ENCODE measurements around the gene MINDY2. TPM values are rescaled to one million over a fixed set of nuclear protein-coding genes. Genes with fewer than 3 reads are reported as not detected.
"Not testable (repeated sequence)": the region's sequence is repeated elsewhere in the genome, so short reads cannot be mapped to it uniquely, and the experiment has no call there.

MINDY2 gene
- total RNA-seq, 1 experiment from 2014 or later = 4.7 TPM

DNA sequence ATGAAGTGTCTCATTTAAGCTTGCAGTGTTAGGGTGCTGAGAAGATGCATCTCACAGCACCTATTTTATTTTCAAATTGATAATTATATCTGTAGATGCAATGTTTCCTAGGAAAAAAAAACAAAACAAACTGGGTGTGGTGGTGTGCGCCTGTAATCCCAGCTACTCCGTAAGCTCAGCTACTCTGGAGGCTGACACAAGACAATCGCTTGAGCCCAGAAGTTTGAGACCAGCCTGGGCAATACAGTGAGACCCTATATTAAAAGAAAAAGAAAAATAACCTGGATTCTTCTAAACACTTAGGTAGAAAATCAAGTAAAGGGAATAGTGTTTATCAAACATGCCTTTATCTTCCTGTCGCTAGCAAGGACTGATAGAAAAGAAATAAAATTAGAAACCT, 1.9 kb downstream of the MINDY2 start:
- Histone ChIP-seq H3K4me3 (peak overlapping the region; percentile 93), H3K36me3 (no peaks in the 10 kb centered on the region), H3K27me3 (no peaks in the 10 kb centered on the region), H3K9me3 (no peaks in the 10 kb centered on the region)
- no peak for DNase-seq

- H3K9me3 ChIP-seq = no peaks in the 10 kb centered on the region
- no peaks in the 10 kb centered on the region for H3K27me3 ChIP-seq
- no peaks in the 10 kb centered on the region; the same call in 1 of the 2 replicates for H3K36me3 ChIP-seq
- DNase-seq = no peak
- H3K4me3 ChIP-seq = no peak overlapping the region
Measured at GRCh38 chr15:58775402-58775801, 4.3 kb downstream of the MINDY2 start.

DNA sequence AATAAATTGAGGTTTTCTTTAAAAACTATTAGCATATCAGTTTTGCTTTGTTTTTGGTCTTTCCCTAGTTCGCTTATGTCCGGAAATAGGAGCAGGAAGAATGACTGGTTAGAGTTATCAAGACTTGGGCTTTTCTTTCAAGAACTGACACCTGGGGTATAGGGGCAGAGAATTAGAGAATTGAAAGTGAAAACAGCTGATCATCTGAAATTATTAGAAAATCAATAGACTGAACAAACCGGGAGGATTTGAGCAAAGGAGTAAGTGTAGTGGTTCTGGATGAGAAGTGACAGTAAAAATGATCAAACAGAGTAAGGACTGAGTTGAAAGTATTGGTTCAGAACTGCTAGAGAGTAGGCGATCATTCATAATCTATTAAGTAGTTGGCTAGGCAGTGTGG, 6.0 kb downstream of the MINDY2 start:
- Histone ChIP-seq H3K27me3 (no peaks in the 10 kb centered on the region), H3K36me3 (no peaks in the 10 kb centered on the region; the same call in 1 of the 2 replicates), H3K9me3 (no peaks in the 10 kb centered on the region), H3K4me3 (no peak overlapping the region)
- DNase-seq = no peak

GRCh38 chr15:58779554-58779953, 8.5 kb downstream of the MINDY2 start:
- Histone ChIP-seq H3K9me3 (no peaks in the 10 kb centered on the region), H3K4me3 (no peak overlapping the region), H3K36me3 (no peaks in the 10 kb centered on the region; the same call in 1 of the 2 replicates), H3K27me3 (no peaks in the 10 kb centered on the region)
- no peak for DNase-seq

DNA sequence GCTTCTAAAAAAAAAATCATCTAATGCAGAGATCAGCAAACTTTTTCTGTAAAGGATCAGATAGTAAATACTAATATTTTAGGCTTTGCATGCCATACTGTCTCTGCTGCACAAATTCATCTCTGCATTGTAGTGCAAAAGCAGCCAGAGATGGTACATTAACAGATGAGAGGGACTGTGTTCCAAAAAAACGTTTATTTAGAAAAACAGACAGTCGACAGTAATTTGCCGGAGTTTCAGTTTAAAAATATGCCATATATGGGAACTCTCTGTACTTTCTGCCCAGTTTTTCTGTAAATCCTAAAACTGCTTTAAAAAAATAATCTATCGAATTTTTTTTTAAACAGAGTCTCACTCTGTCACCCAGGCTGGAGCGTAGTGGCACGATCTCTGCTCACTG, 14.3 kb downstream of the MINDY2 start:
- Histone ChIP-seq H3K36me3 (no peaks in the 10 kb centered on the region), H3K4me3 (no peak overlapping the region), H3K27me3 (no peaks in the 10 kb centered on the region), H3K9me3 (no peaks in the 10 kb centered on the region)
- no peak for DNase-seq

DNA sequence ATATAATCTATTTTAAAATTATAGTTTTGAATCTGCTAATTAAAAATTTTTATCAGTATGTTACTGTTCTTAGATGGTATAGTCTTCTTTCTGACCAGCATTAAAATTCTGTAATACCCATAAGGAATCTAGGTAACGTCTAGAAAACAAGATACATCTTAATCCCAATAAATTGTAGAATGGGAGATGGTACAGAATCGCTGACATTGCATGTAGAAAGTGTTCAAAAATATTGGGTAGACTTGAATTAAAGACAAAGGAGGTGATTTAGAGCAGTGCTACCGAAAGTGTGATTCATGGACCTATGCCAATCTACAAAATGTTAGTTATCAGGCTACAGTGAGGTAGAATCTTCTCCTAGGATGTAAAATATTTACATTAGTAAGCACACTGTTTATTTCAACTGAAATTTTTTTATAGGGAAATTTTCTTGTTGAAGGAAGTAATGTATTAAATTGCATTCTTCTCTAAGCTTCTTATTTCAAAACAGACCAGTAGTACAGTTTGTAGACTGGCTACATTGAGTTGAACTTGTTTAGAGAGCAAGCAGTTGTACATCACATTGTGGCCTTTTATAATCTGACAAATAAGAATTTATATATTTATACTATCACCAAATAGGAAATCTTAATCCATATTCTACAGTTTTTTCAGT, 17.1 kb downstream of the MINDY2 start:
- Histone ChIP-seq H3K4me3 (no peak overlapping the region), H3K27me3 (no peaks in the 10 kb centered on the region), H3K36me3 (no peaks in the 10 kb centered on the region), H3K9me3 (no peaks in the 10 kb centered on the region)
- DNase-seq = no peak

DNA sequence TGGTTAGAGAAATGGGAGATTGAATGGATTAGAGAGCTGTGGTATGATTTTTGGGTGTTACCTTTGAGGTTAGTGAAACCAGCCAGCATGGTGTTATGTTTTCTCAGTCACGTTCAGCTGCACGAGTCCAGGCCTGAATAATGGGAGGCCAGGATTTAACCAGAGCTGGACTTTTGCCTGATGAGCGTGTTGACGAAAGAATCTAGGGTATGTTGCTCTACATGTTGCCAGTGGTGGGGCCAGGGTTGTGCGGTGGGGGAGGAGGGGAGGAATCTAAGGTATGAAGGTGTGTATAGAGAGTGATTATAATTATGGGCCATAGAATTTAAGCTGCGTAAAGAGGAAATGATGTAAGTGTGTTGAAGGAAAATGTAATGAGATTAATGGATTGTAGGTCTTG, 22.8 kb downstream of the MINDY2 start:
- Histone ChIP-seq H3K9me3 (no peaks in the 10 kb centered on the region), H3K4me3 (no peak overlapping the region), H3K36me3 (no peaks in the 10 kb centered on the region), H3K27me3 (no peaks in the 10 kb centered on the region)
- DNase-seq = no peak

DNA sequence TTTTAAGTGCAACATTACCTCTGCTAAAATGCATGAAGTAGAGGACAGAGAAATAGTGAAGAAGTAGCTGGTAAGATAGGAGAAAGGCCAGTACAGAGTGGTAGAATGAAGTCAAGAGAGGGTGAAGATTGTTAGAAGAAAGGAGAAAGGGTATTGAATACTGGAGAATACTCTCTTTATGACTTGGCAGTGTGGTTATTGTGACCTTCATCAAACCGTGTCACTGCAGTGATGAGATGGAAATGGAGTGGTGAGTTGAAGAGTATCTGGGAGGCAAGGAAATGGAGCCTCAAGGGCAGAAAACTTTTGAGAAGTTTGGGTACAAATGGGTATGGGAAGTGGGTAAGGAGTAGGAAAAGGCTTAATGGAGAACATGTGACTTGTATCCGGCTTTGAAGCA, 24.7 kb downstream of the MINDY2 start:
- DNase-seq = no peak

DNA sequence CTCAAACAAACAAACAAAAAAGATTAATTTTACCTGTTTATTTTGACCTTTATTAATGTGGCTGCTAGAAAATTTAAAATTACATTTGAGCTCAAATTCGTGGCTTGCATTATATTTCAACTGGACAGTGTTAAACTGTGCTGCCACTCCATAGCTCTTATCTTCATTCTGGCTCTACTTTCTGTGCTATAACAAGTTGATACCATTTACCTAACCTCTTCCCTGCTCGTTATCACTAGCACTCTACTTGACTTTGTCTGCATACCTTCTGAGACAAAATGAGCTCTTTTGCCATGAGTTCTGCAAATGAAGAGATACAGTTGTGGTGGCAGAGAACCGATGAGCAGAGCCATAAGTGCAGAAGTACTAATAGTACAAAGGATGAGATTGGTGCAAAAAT, 26.4 kb downstream of the MINDY2 start:
- no peaks in the 10 kb centered on the region for H3K36me3 ChIP-seq
- no peaks in the 10 kb centered on the region for H3K27me3 ChIP-seq
- no peak overlapping the region for H3K4me3 ChIP-seq
- DNase-seq = no peak
- no peaks in the 10 kb centered on the region for H3K9me3 ChIP-seq

More for the DNA sequence above, 24.7 kb downstream of the MINDY2 start:
- Histone ChIP-seq H3K36me3 (no peaks in the 10 kb centered on the region), H3K4me3 (no peak overlapping the region), H3K9me3 (no peaks in the 10 kb centered on the region), H3K27me3 (no peaks in the 10 kb centered on the region)

- no peaks in the 10 kb centered on the region for H3K9me3 ChIP-seq
- H3K4me3 ChIP-seq = no peak overlapping the region
- DNase-seq = no peak
- H3K36me3 ChIP-seq = no peaks in the 10 kb centered on the region
- no peaks in the 10 kb centered on the region for H3K27me3 ChIP-seq
Measured at GRCh38 chr15:58805095-58805494, 34.0 kb downstream of the MINDY2 start.

DNA sequence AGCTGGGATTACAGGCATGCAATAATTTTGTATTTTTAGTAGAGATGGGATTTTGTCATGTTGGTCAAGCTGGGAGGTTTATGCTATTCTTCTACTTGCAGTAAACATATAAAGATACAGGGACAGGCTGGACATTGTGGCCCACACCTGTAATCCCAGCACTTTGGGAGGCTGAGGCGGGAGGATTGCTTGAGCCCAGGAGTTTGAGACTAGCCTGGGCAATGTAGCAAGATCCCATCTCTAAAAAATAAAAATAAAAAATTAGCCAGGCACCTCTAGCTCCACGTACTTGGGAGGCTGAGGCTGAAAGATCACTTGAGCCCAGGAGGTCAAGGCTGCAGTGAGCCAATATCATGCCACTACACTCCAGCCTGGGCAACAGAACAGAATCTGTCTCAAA, 52.2 kb downstream of the MINDY2 start:
- DNase-seq, H3K27me3 ChIP-seq, H3K36me3 ChIP-seq, H3K9me3 ChIP-seq, H3K4me3 ChIP-seq: not testable (repeated sequence)

- H3K9me3 ChIP-seq = no peaks in the 10 kb centered on the region
- no peak for DNase-seq
- H3K4me3 ChIP-seq = no peak overlapping the region
- H3K36me3 ChIP-seq = peaks cover 4% of the 10 kb centered on the region; the same call in 1 of the 2 replicates
- no peaks in the 10 kb centered on the region for H3K27me3 ChIP-seq
Measured at GRCh38 chr15:58830556-58830955, 59.5 kb downstream of the MINDY2 start.

DNA sequence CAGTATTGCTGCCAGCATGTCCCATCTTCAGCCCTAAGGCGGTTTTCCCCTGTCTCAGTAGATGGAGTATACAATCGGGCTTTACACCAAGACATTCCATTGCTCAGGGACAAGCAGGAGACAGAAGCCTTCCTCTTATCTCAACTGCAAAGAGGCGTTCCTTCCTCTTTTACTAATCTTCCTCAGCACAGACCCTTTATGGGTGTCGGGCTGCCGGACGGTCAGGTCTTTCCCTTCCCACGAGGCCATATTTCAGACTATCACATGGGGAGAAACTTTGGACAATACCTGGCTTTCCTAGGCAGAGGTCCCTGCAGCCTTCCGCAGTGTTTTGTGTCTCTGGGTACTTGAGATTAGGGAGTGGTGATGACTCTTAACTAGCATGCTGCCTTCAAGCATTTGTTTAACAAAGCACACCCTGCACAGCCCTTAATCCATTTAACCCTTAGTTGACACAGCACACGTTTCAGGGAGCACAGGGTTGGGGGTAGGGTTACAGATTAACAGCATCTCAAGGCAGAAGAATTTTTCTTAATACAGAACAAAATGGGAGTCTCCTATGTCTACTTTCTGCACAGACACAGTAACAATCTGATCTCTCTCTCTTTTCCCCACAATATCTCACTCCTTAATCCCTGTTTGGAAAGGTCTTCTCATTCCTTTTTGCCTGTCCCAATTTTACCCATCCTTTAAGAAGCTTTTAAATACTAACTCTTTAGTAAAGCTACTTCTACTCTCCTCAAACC, 62.8 kb downstream of the MINDY2 start:
- not testable (repeated sequence) for DNase-seq, H3K4me3 ChIP-seq, H3K27me3 ChIP-seq, H3K36me3 ChIP-seq, H3K9me3 ChIP-seq

GRCh38 chr15:58839485-58839884, 68.4 kb downstream of the MINDY2 start:
- no peaks in the 10 kb centered on the region for H3K27me3 ChIP-seq
- DNase-seq = no peak
- peaks cover 3% of the 10 kb centered on the region; the same call in 1 of the 2 replicates for H3K36me3 ChIP-seq

GRCh38 chr15:58840048-58840447, 68.9 kb downstream of the MINDY2 start:
- no peak for DNase-seq
- Histone ChIP-seq H3K27me3 (no peaks in the 10 kb centered on the region), H3K36me3 (no peaks in the 10 kb centered on the region), H3K4me3 (no peak overlapping the region), H3K9me3 (no peaks in the 10 kb centered on the region)

More at GRCh38 chr15:58839485-58839884, 68.4 kb downstream of the MINDY2 start:
- H3K4me3 ChIP-seq = no peak overlapping the region
- no peaks in the 10 kb centered on the region for H3K9me3 ChIP-seq

DNA sequence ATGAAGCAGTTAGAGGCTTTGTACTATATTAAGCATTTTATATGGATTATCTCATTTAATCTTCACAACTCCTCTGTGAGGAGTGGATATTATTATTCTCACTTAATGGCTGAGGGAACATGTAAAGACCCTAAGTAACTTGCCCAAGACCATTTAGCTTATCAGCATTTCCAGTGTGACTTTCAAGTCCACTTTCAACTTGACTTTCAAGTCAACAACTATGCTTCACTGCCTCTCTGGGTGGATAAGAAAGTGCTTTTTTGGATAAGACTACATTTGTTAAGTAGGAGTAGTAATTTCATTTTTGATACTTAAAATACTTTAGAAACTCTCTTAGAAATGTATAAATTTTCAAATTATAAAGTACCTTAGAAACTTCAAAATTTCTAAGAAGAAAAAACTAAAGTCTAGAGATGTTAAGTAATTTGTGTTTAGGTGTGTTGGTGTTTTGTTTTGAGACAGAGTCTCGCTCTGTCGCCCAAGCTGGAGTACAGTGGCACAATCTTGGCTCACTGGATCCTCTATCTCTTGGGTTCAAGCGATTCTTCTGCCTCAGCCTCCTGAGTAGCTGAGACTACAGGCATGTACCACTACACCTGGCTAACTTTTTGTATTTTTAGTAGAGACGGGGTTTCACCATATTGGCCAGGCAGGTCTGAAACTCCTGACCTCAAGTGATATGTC, 71.8 kb downstream of the MINDY2 start:
- Histone ChIP-seq H3K36me3 (peaks cover 6% of the 10 kb centered on the region), H3K27me3 (no peaks in the 10 kb centered on the region), H3K4me3 (no peak overlapping the region), H3K9me3 (no peaks in the 10 kb centered on the region)
- DNase-seq = no peak

- DNase-seq, H3K9me3 ChIP-seq, H3K4me3 ChIP-seq, H3K27me3 ChIP-seq, H3K36me3 ChIP-seq: not testable (repeated sequence)
Measured at GRCh38 chr15:58851205-58851604, 80.1 kb downstream of the MINDY2 start.

All from MG63 (cell line).